PC-9 (cell line): ENCODE data around the gene ZNF316. TPM values are rescaled to one million over a fixed set of nuclear protein-coding genes. Genes with fewer than 3 reads are reported as not detected.

Experiments used
- BruUV-seq: library from RNA; stranded (reverse); fragments of 400-500 nt; replicated peaks from 2 replicates; lab custom pipeline; 2021; lab: Mats Ljungman, UMichigan
- CTCF ChIA-PET: fragments of 300-600 bp; sonication (Branson Sonifier 250); formaldehyde crosslinking; loops from one replicate; lab custom pipeline; 2022; ENCODE audit warnings: antibody characterized with exemption; lab: Charles Lee
- POLR2A ChIA-PET: fragments of 300-600 bp; sonication (Branson Sonifier 250); formaldehyde crosslinking; loops from one replicate; lab custom pipeline; 2022; ENCODE audit warnings: antibody characterized with exemption; ENCODE audit not compliant: unreplicated experiment; lab: Charles Lee
- DNase-seq, 2 experiments: peaks; one replicate each; pipeline versions ENCODE4 v3.0.0 to v3.0.0-alpha.2; 2015 to 2022; ENCODE audit warnings: mixed read lengths in 1 of 2
- H2AFZ ChIP-seq: fragments of 200-600 bp; sonication (generic); 2 replicates; pipeline ENCODE4 v1.8.1; 2017; ENCODE audit warnings: antibody characterized with exemption
- H3F3A ChIP-seq: fragments of 200-600 bp; sonication (generic); 2 replicates; pipeline ENCODE4 v1.8.1; 2017; ENCODE audit warnings: antibody characterized with exemption, mild to moderate bottlenecking, low read depth; ENCODE audit not compliant: insufficient read depth
- H3K27ac ChIP-seq: fragments of 200-600 bp; sonication (generic); 2 replicates; pipeline ENCODE4 v1.6.1; 2016; ENCODE audit warnings: mixed run types
- H3K27me3 ChIP-seq: fragments of 200-600 bp; sonication (generic); 2 replicates; pipeline ENCODE4 v1.6.1; 2016; ENCODE audit warnings: low read depth, mixed run types; ENCODE audit not compliant: insufficient read depth
- H3K36me3 ChIP-seq: fragments of 200-600 bp; sonication (generic); 2 replicates; pipeline ENCODE4 v1.6.1; 2016; ENCODE audit warnings: low read depth, mixed run types
- H3K4me1 ChIP-seq: fragments of 200-600 bp; sonication (generic); replicated peaks from 2 replicates; pipeline ENCODE4 v1.6.1; 2016; ENCODE audit warnings: mixed run types; ENCODE audit not compliant: insufficient read depth
- H3K4me2 ChIP-seq: fragments of 200-600 bp; sonication (generic); 2 replicates; pipeline ENCODE4 v1.6.1; 2017; ENCODE audit warnings: mixed run types
- H3K4me3 ChIP-seq: fragments of 200-600 bp; sonication (generic); 2 replicates; pipeline ENCODE4 v1.6.1; 2016; ENCODE audit warnings: mixed run types
- H3K79me2 ChIP-seq: fragments of 200-600 bp; sonication (generic); 2 replicates; pipeline ENCODE4 v1.6.1; 2017; ENCODE audit warnings: low read depth, mixed run types
- H3K9me2 ChIP-seq: fragments of 200-600 bp; sonication (generic); 2 replicates; pipeline ENCODE4 v1.8.1; 2017; ENCODE audit warnings: mild to moderate bottlenecking; ENCODE audit not compliant: insufficient read depth
- H3K9me3 ChIP-seq: fragments of 200-600 bp; sonication (generic); 2 replicates; pipeline ENCODE4 v1.8.1; 2016; ENCODE audit warnings: low read depth; ENCODE audit not compliant: insufficient read depth
- H4K20me1 ChIP-seq: fragments of 200-600 bp; sonication (generic); 2 replicates; pipeline ENCODE4 v1.8.1; 2017; ENCODE audit not compliant: insufficient read depth
- CTCF ChIP-seq: fragments of 200-600 bp; sonication (generic); conservative IDR thresholded peaks from 2 replicates; pipeline ENCODE4 v1.6.1; 2017; ENCODE audit warnings: mixed run types, antibody characterized with exemption, mild to moderate bottlenecking, moderate library complexity
- EZH2 ChIP-seq: fragments of 200-600 bp; sonication (generic); IDR thresholded peaks from 2 replicates; pipeline ENCODE4 v1.8.0; 2017; ENCODE audit warnings: antibody characterized with exemption, low read depth
- intact Hi-C: fragments of 100-400 bp; cut with micrococcal nuclease; formaldehyde crosslinking; loops from one replicate; pipeline ENCODE4 v1.10.0; 2022; ENCODE audit not compliant: unreplicated experiment
- total RNA-seq: library from RNA; stranded (reverse); gene quantifications from 2 replicates; pipeline ENCODE4 v1.2.3, GENCODE V29; 2021

ZNF316 gene
- total RNA-seq, 1 experiment from 2014 or later, result 28.4 TPM

- no peaks in the 10 kb centered on the region for H4K20me1 ChIP-seq
- no peak for DNase-seq
- H3K9me3 ChIP-seq, result no peaks in the 10 kb centered on the region
- no peak overlapping the region for H3K4me3 ChIP-seq
- TF ChIP-seq EZH2 (no peak), CTCF (no peak)
- no peaks in the 10 kb centered on the region for H3K4me1 ChIP-seq
- H3K9me2 ChIP-seq, result no peaks in the 10 kb centered on the region
- no peaks in the 10 kb centered on the region for H3K79me2 ChIP-seq
- H3K36me3 ChIP-seq, result no peaks in the 10 kb centered on the region
- BruUV-seq, result no TSS peak
- H3K27ac ChIP-seq, result no peak overlapping the region
- peaks cover 8% of the 10 kb centered on the region; the same call in 1 of the 2 replicates for H3F3A ChIP-seq
- H3K4me2 ChIP-seq, result no peak overlapping the region
- no peak overlapping the region for H2AFZ ChIP-seq
- CTCF ChIA-PET, result no interaction called here
- intact Hi-C loops, result no loop called here
- H3K27me3 ChIP-seq, result no peaks in the 10 kb centered on the region
- POLR2A ChIA-PET, result no interaction called here
Observed at GRCh38 chr7:6604458-6604857, 32.7 kb upstream of the ZNF316 start.

GRCh38 chr7:6606866-6607583 is 30.1 kb upstream of the ZNF316 start:
- Histone ChIP-seq H3K79me2 (no peaks in the 10 kb centered on the region), H3K9me2 (no peaks in the 10 kb centered on the region), H3K27me3 (no peaks in the 10 kb centered on the region), H2AFZ (no peak overlapping the region), H3K4me1 (no peaks in the 10 kb centered on the region), H3K27ac (no peak overlapping the region), H4K20me1 (no peaks in the 10 kb centered on the region), H3K4me3 (no peak overlapping the region), H3K36me3 (no peaks in the 10 kb centered on the region), H3K9me3 (no peaks in the 10 kb centered on the region), H3K4me2 (no peak overlapping the region), H3F3A (peaks cover 18% of the 10 kb centered on the region; the same call in 1 of the 2 replicates)
- TF ChIP-seq CTCF (no peak), EZH2 (no peak)
- CTCF ChIA-PET, result no interaction called here
- BruUV-seq, result no TSS peak
- POLR2A ChIA-PET, result no interaction called here
- no peak for DNase-seq
- intact Hi-C loops, result no loop called here

- no TSS peak for BruUV-seq
- CTCF ChIA-PET, result no interaction called here
Observed at GRCh38 chr7:6607651-6608051, 29.5 kb upstream of the ZNF316 start.

More at GRCh38 chr7:6607651-6608051, 29.5 kb upstream of the ZNF316 start:
- POLR2A ChIA-PET, result no interaction called here
- H2AFZ ChIP-seq, result no peak overlapping the region
- intact Hi-C loops, result no loop called here
- no peaks in the 10 kb centered on the region for H3K27me3 ChIP-seq
- H3K9me3 ChIP-seq, result no peaks in the 10 kb centered on the region
- H3K9me2 ChIP-seq, result no peaks in the 10 kb centered on the region
- peaks cover 18% of the 10 kb centered on the region; the same call in 1 of the 2 replicates for H3F3A ChIP-seq
- H3K4me3 ChIP-seq, result no peak overlapping the region
- H4K20me1 ChIP-seq, result no peaks in the 10 kb centered on the region
- H3K27ac ChIP-seq, result no peak overlapping the region
- H3K4me2 ChIP-seq, result no peak overlapping the region
- no peak for DNase-seq
- no peaks in the 10 kb centered on the region for H3K4me1 ChIP-seq
- TF ChIP-seq EZH2 (no peak), CTCF (no peak)
- no peaks in the 10 kb centered on the region for H3K36me3 ChIP-seq
- no peaks in the 10 kb centered on the region for H3K79me2 ChIP-seq
